ENCODE measurements around the gene VENTX.

The VENTX gene

GRCh38 chr10:133199992-133200611 lies 37.6 kb upstream of the VENTX start:
- Histone ChIP-seq H3F3A (ENCODE audit: low read depth) (no peaks in the 10 kb centered on the region), H3K9ac (ENCODE audit: low read depth, low read length, poor library complexity, severe bottlenecking) (no peak overlapping the region), H3K4me2 (ENCODE audit: low read depth, low read length, poor library complexity, severe bottlenecking) (no peak overlapping the region), H3K9me2 (replicated peaks; ENCODE audit: low read depth, low read length) (no peaks in the 10 kb centered on the region), H3K79me2 (ENCODE audit: insufficient read depth, low read length) (no peaks in the 10 kb centered on the region), H3K4me3 (ENCODE audit: low read length, poor library complexity, severe bottlenecking) (no peak overlapping the region), H4K20me1 (ENCODE audit: insufficient read depth, low read length, poor library complexity, severe bottlenecking) (no peaks in the 10 kb centered on the region), H3K4me1 (ENCODE audit: insufficient read depth, low read length, poor library complexity, severe bottlenecking) (no peaks in the 10 kb centered on the region), H2AFZ (ENCODE audit: low read length) (no peak overlapping the region), H3K36me3 (ENCODE audit: insufficient read depth, low read length) (no peaks in the 10 kb centered on the region), H3K9me3 (ENCODE audit: insufficient read depth, low read depth, low read length) (peaks cover 9% of the 10 kb centered on the region; the same call in 1 of the 2 replicates), H3K27me3 (ENCODE audit: insufficient read depth, low read length, poor library complexity, severe bottlenecking) (no peaks in the 10 kb centered on the region)
- no peak for TF ChIP-seq EZH2phosphoT487 (IDR thresholded peaks at IDR 0.05; ENCODE audit: borderline replicate concordance)
- TF ChIP-seq CTCF (conservative IDR thresholded peaks at IDR 0.05; ENCODE audit: low read length), result no peak

DNA sequence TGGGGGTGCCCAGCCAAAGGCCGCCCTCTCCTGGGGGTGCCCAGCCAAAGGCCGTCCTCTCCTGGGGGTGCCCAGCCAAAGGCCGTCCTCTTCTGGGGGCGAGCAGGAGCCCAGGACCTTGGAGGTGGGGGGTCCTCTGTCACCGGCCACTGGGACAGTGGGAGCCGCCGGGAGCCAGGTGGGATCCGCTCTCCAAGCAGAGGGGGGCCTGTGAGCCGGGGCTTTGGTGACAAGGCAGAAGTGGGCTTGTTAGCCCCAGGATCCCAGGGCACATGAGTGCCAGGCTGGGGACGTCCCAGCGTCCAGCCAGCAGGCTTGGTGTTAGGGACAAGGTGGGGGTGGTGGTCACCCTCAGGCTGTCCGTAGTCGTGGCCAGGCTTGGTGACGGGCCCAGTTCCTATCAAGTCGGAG lies 37.0 kb upstream of the VENTX start:
- H3K4me3 ChIP-seq (ENCODE audit: low read length, poor library complexity, severe bottlenecking), result no peak overlapping the region
- no peak overlapping the region for H3K9ac ChIP-seq (ENCODE audit: low read depth, low read length, poor library complexity, severe bottlenecking)
- TF ChIP-seq EZH2phosphoT487 (IDR thresholded peaks at IDR 0.05; ENCODE audit: borderline replicate concordance) (no peak), CTCF (conservative IDR thresholded peaks at IDR 0.05; ENCODE audit: low read length) (no peak)
- H3K36me3 ChIP-seq (ENCODE audit: insufficient read depth, low read length), result no peaks in the 10 kb centered on the region
- no peaks in the 10 kb centered on the region for H3K9me2 ChIP-seq (replicated peaks; ENCODE audit: low read depth, low read length)
- no peaks in the 10 kb centered on the region for H3F3A ChIP-seq (ENCODE audit: low read depth)
- no peak overlapping the region for H2AFZ ChIP-seq (ENCODE audit: low read length)
- H3K4me1 ChIP-seq (ENCODE audit: insufficient read depth, low read length, poor library complexity, severe bottlenecking), result no peaks in the 10 kb centered on the region
- H3K4me2 ChIP-seq (ENCODE audit: low read depth, low read length, poor library complexity, severe bottlenecking), result no peak overlapping the region
- H3K9me3 ChIP-seq (ENCODE audit: insufficient read depth, low read depth, low read length), result peaks cover 9% of the 10 kb centered on the region; the same call in 1 of the 2 replicates
- H3K79me2 ChIP-seq (ENCODE audit: insufficient read depth, low read length), result no peaks in the 10 kb centered on the region
- H4K20me1 ChIP-seq (ENCODE audit: insufficient read depth, low read length, poor library complexity, severe bottlenecking), result no peaks in the 10 kb centered on the region
- H3K27me3 ChIP-seq (ENCODE audit: insufficient read depth, low read length, poor library complexity, severe bottlenecking), result no peaks in the 10 kb centered on the region

- Histone ChIP-seq H3K79me2 (ENCODE audit: insufficient read depth, low read length) (no peaks in the 10 kb centered on the region), H3K4me2 (ENCODE audit: low read depth, low read length, poor library complexity, severe bottlenecking) (no peak overlapping the region), H3K9me3 (ENCODE audit: insufficient read depth, low read depth, low read length) (peaks cover 9% of the 10 kb centered on the region; the same call in 1 of the 2 replicates), H2AFZ (ENCODE audit: low read length) (no peak overlapping the region), H3K36me3 (ENCODE audit: insufficient read depth, low read length) (no peaks in the 10 kb centered on the region), H3K9me2 (replicated peaks; ENCODE audit: low read depth, low read length) (no peaks in the 10 kb centered on the region), H4K20me1 (ENCODE audit: insufficient read depth, low read length, poor library complexity, severe bottlenecking) (no peaks in the 10 kb centered on the region), H3K4me3 (ENCODE audit: low read length, poor library complexity, severe bottlenecking) (no peak overlapping the region), H3K9ac (ENCODE audit: low read depth, low read length, poor library complexity, severe bottlenecking) (no peak overlapping the region), H3K27me3 (ENCODE audit: insufficient read depth, low read length, poor library complexity, severe bottlenecking) (no peaks in the 10 kb centered on the region), H3F3A (ENCODE audit: low read depth) (no peaks in the 10 kb centered on the region), H3K4me1 (ENCODE audit: insufficient read depth, low read length, poor library complexity, severe bottlenecking) (no peaks in the 10 kb centered on the region)
- no peak for TF ChIP-seq CTCF (conservative IDR thresholded peaks at IDR 0.05; ENCODE audit: low read length)
- TF ChIP-seq EZH2phosphoT487 (IDR thresholded peaks at IDR 0.05; ENCODE audit: borderline replicate concordance), result no peak
Observed at GRCh38 chr10:133201151-133201947, 36.3 kb upstream of the VENTX start.

Data from Loucy (cell line).